HG03457 (cell line): ENCODE measurements around the gene SEC16A.

Experiments
- ATAC-seq: cut with Tn5 transposase; IDR thresholded peaks from one replicate; pipeline ENCODE4 v1.9.1; 2021; ENCODE audit warnings: moderate number of reproducible peaks; ENCODE audit not compliant: unreplicated experiment

The SEC16A gene

DNA sequence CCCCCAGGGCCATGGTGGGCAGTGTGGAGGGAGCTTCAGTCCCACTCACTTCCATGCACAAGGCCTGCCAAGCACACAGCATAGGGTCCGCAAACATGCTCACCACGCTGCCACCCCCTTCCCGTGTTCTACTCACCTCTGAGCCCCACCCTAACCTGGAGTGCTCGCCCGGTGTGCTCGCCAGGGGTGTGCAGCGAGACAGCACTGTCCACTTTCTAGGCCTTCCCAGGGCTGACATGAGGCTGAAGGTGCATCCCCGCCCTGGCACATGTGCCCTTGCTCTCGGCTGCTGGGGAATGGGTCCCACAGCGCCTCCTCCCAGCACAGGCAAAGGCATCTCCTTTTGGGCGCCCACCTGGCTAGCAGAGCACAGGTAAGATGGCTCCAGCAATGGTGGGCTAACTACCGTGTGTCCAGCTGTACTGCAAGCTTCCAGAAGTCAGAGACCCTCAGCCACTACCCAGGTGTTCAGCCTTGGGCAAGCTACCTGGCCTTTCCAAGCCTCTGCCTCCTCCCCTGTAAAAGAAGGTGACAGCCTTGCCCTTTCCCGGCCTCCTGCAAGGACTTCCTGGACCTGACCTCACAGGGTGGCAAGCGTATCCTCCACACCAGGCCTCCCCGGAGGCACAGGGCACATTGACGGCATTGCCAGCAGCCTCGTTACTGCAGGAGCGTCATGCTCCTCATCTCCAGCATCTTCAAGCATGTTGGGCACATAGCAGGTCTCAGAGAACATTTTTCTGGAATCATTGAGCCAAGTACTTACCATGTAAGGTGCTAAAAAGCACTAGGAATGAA is 4.2 kb upstream of the SEC16A start:
- ATAC-seq = no peak

DNA sequence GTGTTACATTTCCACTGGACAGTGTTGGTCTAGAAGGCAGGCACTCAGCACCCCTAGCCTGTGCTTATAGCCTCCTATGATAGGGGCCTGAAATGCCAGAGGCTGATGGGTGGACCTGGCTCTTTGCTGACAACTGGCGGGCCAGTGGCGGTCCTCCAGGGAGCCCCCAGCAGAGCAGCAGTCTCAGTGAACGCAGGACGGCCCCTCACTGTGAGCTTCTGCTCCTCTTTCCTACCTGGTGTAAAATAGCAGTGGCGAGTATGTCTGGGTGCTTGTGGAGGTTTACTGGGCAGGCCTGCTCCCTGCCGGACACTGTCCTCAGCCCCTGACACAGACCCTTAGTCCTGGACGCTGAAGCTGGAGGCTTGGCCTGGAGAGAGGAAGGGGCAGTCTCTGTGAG is 3.3 kb upstream of the SEC16A start:
- no peak for ATAC-seq

DNA sequence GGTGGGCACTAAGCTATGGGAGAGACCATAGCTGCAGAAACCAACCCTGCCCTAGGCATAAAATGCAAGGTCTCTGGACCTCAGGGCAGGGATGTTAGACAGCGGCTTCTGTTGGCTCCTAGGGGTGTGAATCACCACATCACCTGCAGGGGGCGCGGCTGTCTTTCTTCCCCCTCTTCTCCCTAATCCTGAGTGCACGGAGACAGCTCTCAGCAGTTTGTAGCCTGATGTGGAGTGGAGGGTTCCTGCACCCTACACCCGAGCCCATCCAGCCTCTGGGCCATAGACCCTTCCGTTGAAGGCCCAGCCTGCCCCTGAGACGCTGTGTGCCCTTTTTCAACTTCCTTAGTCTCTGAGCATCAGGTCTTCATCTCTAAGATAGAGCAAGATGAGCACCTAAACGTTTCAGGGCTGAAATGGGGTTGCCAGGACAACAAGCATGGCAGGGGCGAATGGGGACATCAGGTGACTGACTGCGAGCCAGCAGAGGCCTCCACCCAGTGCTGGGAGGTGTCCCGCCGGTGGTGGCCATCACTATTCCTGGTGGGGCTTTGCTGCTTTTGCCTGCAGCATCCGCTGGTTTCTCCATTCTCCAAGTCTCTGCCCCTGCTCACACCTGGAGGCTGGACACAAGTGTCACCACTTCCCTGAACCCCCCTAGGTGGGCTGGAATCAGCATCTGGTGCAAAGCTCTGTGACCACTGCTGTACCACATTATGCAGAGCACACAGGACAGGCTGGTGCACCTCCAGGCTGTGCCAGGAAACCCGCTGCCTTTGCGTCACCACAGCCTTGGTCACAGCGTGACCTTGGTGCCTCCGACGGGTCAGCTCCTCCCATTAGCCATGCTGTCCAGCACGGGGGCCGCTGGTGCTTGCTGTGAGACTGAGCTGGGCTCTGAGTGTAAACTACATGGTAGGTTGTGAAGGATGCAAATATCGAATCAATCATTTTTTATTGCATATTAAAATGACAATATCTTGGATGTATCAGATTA is 2.5 kb upstream of the SEC16A start:
- no peak for ATAC-seq

DNA sequence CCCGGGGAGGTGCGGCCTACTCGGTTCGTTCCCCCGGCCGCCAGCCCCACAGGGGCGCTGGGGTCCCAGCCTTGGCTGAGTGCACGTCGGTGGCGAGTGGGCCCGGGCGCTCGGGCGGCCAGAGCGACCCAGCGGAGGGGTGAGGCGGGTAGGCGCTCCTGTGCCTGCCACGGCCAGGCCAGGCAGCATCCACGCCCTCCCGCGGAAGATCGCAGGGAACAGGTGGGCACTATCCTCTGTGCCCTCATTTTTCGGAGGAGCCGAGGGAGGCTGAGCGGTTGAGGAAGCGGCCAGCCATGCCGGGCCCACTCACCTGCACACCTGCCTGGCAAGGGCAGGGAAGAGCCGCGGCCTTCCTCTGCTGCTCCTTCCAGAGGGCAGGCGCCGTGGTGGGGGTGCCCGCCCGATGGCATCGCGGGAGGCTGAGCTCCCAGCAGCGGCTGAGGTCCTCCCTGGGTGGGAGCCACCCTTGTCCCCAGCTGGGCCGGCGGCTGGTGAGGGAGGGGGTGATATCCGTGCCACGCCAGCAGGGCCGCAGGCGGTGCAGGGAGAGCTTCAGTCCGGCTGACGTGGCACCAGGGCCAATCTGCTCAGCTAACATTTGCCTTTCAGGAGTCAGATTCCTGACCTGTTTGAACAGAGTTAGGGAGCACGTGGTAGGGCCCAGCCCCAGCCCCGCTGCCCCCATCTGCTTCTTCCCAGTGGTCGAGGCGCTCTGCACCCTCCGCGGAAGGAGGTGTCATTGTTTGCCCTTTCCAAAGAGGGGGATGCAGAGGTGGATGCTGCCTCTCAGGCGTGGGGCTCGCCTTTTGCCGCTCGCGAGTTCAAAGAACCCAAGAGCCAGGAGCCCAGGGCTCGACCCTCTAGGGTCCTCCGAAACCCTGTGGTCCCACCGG is 1.6 kb upstream of the SEC16A start:
- ATAC-seq = no peak

DNA sequence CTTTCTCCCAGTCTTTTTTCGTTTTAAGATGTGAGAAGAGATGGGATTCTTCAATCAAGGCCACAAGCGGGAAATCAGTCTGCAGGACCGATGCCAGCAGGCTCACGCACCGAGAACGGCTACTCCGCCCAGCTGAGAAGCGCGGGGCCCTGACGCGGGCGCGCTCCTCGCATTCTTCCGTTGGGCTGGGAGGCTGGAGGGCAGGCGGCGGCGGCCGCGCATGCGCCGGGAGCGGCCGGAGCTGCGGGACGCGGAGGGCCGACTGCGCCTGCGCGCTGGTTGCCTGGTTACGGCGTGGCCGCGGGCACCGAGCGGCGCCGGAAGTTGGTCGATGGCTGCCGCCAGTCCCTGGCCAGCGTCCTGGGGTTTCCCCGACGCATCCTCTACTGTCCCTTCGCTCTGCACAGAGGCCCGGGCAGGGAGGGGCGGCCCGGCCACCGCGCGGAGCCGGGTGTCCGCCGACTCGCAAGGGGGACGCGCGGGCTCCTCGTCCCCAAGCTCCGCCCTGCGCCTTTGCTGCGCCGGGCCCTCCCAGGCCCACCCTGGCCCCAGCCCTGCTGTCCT is 831 bp upstream of the SEC16A start:
- peak; percentile 50 for ATAC-seq

DNA sequence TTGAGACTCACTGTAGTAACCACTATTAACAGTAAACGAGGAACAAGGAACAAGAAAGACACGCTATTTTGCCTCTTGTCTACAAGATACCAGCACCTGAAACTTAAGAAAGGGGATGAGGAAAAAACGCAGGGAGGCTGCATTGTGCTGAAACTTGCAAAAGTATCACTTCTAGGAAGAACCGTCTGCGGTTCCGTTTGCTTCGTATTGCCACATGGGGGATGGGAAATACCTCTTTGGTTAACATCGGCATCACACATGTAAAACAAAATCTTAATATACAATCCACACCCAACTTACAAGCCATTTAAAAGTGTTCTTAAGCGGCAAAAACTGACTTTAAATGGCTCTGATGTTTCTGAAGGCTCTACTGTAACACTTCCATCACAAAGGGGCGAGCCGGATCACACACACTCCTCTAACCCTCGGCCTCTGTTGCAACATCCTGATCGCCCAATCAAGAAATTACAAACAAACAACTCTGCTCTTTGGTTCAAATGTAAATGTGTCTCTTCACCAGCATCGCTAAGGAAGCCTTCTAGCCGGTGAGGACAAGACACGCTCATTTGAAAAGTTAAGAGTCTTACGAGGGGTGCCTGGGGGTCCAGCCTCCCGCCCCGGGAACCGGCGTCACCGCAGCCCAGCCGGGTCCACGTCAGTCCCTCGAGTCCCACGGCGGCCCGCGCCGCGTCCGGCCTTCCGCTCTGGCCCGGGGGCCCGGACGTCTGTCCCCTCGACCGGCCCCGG is 621 bp downstream of the SEC16A start:
- no peak for ATAC-seq

DNA sequence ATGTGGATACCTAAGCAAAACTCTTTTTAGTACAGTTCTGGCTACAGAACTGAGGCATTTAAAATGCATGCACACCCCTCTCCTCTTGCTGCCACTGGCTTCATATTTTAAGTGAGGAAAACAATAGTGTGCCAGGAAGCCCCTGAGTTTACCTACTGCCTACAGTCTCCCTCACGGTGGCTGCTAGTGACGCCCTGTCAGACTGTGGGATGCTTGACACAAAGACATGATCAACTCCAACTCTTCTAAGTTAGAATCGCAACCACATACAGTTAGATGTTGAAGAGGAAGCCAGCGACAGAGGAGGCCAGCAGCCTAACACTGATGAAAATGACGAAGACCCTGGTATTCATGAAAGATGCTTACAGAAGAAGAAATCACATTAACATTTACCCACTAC is 1.3 kb downstream of the SEC16A start:
- ATAC-seq = no peak

DNA sequence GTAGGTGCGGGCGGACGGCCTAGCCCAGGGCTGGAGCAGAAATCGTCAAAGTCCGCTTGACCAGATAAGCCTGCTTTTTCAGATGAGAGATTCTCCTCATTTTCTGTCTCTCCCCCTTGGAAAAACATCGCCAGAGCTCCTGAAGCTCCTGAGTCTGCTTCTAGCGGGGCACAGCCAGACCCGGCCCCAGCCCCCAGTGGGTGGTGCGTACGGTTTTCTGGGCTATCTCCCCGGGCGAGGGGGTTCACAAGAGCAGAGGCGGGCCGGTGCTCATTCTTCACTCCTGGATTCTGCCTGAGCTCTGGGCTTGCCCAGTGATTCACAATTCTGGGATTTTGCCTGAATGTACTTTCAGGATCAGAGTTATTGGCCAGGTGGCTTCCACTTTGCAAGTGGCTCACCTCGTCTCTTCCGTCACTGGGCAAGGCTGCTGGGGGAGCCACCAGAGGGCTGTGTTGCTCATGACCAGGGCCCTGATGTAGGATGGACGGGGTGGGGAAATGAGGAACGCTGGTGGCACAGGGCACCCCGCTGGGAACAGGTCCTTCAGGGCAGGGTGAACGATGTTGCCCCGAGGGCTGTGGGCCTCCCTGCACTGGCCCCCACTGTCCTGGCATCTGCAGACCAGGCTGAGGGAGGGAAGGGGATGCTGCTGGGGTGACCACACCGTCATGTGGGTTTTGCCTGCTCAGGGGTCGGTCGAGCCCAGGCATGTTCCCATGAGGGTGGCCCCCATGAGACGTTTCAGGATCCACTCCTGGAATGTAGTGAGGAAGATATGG is 6.3 kb downstream of the SEC16A start:
- no peak for ATAC-seq

DNA sequence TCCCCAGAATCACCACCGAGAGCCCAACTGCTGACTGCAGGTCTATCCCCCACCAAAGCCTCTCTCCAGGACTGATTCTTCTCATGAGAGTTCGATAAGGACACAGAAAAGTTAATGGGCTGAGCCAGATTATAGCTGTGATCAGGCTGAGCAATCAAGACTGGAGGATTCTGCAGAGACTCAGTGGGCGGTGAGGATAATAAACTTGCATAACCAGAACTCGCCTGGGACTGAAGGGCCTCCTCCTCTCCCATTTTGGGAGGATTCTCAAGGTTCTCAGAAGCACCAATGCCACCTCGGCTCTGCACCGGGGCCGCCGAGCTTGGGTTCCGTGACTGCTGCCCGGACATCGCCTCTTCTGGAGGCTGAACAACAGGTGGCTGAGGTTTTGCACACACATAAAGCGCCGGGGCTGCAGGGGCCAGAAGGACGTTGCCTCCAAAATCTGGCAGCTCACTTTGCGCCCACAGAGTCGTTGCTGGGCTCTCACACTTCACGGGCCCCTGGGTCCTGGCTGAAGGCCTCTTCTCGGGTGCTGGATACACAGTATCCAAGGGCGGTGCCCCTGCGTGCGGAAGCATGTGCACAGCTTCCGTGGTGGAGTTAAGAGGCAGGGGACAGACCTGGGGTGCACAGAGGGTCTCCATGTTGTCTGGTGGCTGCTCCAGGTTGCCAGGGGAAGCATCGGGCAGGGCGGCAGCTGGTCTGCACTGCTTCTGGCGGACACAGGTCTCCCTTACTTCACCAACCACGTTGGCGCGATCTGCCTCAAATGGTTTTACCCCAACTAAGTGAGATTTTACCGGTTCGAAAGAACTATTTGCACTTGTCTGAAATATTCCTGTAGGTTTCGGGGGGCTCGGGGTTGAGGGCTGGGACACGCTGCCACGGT is 7.6 kb downstream of the SEC16A start:
- ATAC-seq = no peak

DNA sequence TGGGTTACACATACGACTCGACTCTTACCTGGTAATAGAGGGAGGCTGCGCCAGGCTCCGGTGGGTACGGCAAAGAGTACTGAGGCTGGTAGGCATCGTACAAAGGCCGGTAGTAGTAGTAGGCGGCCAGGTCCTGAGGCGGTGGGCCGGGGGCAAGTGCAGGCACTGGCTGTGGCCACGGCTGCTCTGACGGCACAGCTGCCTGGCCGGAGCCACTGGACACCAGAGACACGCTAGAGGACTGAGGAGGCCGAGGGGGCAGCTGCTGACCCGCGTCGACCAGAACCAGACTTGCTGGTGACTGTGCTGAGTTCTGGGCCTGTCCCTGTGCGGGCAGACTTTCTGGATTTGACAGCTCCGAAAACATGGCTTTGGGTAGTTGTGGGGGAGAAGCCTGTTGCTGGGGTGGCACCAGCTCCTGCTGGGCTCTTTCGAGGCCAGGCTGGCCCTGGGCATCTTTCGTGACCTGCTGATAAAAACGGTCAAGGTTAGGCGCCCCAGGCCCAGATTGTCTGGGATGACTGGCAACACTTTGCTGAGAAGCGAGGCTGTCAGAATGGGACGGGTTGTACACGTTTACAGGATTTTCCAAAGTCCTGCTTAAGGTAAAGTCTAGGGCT is 8.7 kb downstream of the SEC16A start:
- no peak for ATAC-seq

DNA sequence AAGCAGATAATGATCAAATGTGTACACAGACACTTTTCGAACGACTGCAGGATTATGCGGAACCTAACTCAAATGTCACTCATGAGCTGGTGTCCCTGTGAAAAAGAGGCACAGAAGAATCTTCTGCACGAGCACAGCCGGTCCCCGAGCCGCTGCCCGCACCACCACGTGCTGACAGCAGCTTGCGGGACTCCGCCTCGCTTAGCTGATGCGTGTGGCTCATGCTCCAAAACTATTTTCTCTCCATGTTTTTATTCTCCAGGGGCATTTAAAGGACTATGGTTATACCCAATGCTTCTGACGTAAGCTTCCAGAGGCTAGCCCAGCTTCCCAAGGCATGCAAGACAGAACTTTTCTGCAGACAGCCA is 9.5 kb downstream of the SEC16A start:
- no peak for ATAC-seq

DNA sequence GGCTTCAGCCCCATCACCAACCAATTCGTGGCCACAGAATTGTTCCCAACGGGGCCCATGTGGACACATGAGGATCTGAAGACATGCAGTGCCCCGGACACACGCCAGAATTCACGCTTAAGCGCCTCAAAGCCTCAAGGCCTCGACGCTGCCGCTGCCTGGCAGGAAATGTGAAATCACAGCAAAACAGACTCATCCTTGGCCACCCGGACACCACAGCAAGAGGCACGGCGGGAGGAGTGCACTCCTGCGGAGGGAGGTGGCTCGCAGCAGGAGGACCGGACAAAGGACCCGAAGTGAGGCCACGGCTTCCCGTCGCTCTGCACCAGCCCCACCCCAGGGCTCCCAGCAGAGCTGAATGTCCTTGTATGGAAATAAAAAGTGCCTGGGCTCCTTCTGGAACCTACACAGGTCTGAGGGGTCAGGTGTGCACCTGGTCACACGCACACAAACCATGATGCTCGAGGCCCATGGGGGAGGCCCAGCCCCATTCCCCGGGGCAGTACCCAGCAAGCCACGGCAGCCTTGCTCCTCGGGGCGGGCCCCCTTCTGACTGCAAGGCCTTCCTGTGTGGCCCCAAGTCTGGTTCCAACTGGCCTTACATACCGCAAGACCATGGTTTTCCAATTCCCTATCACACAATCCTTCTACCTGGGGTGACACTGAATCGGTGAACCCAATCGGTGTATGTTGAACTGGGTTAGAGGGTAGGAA is 10.0 kb downstream of the SEC16A start:
- no peak for ATAC-seq

DNA sequence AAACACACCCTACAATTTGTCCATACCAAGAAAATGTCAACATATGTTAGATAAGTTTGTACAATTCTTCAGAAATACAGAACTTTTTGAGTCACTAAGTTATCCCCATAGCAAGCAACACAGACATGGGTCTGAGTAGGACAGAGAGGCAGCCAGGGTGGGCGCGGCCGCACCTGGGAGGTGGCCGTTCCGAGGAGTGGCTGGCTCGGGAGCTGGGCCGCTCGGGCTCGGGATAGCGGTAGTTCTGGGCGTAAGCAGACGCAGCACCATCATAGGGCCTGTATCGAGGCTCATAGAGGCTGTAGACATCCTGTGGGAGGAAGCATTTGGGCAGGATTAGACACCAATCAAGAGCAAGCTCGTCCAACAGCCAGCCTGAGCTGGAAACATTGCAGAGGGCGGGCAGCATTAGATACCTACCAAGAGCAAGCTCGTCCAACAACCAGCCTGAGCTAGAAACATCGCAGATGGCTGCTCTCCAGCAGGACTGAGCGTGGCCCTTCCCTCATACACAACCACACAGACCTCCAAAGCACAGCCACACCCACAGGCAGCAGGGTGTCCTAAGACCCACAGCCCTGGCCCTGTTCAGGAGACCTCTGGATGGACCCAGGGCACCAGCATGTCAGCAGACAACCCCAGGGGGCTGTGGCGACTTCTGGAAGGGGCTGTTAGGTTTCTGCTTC is 10.9 kb downstream of the SEC16A start:
- ATAC-seq = no peak

DNA sequence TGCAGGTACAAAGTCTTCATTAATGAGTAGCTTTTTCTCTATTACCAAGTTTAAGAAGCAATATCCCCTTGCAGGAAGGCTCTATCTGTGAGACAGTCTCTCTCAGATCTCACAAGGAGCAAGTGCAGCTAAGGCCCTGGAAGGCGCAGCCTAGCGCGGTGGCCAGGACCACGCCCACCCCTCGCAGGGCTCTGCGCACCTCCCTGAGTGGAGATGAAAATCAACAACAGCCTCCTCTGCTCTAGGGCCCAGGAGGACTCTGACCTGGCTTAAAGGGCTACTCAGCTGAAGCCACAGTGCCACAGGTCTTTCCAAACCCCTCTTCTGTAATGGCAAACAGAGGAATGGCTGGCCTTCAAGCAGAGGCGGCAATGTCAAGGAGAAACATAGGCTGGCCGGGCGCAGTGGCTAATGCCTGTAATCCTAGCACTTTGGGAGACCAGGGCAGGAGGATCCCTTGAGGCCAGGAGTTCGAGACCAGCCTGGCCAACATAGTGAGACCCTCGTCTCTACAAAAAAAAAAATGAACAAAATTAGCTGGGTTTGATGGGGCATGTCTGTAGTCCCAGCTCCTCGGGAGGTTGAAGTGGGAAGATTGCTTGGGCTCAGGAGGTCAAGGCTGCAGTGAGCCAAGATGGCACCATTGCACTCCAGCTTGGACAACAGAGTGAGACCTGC is 11.9 kb downstream of the SEC16A start:
- ATAC-seq = no peak

DNA sequence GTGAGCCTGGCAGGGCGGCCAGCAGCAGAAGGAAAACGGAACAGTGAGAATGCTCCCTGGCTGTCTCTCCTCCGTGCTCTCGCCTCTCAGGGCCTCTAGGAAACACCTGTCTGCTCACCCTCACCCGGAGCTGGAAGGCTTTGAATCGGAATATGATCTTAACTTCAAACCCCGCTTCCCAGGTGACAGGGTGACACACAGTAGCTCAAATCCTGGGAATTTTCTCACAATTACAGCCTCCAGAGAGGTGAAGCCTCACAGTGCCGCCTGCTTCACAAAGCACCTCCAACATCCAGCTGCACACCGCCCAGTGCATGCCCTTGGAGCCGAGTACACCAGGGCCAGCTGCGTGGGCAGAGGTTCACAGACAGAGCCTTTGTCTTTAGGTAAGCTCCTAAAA is 12.5 kb downstream of the SEC16A start:
- ATAC-seq = no peak

DNA sequence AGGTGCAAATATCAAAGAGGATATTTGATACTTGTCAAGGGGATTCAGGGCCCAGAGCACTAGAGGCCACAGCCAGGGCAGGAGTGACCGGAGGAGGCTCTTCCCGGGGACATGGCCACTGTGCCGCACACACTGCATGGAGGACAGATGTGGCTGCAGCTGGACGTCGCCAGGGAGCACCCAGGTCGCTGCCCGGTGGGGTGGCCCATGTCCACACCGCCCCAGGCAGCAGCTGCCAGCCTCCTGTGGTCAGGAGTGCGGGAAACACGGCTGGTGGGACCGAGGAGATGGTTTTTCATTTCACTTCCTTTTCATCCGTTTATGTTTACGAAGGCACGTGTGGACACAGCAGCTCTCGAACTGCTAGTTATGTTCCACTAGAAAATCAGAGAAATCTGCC is 15.1 kb downstream of the SEC16A start:
- no peak for ATAC-seq
